GM23338 (cell line): ENCODE data around the gene TMEM143. TPM values are rescaled to one million over a fixed set of nuclear protein-coding genes. Genes with fewer than 3 reads are reported as not detected.

Experiments used
- CREB1 ChIP-seq: fragments of 250-450 bp; sonication (Bioruptor Pico); IDR thresholded peaks from 2 replicates; pipeline ENCODE4 v1.5.0; 2020; ENCODE audit warnings: low read depth, mild to moderate bottlenecking, moderate library complexity
- CTCF ChIP-seq, 2 experiments: fragments of 200-600 bp in 1 of 2; sonication (generic) in 1 of 2; conservative IDR thresholded peaks; 2 replicates each; pipeline versions ENCODE4 v1.5.1 to v1.6.1; 2016 to 2017; ENCODE audit warnings: antibody characterized with exemption in 2 of 2, low read depth in 2 of 2, mild to moderate bottlenecking in 2 of 2, moderate library complexity in 1 of 2
- ETS1 ChIP-seq: IDR thresholded peaks from 2 replicates; pipeline ENCODE4 v1.6.1; 2016; ENCODE audit warnings: antibody characterized with exemption
- EZH2 ChIP-seq: fragments of 200-600 bp; sonication (generic); IDR thresholded peaks from one replicate; pipeline ENCODE4 v1.8.0; 2017; ENCODE audit warnings: antibody characterized with exemption, mild to moderate bottlenecking, low read depth; ENCODE audit not compliant: unreplicated experiment
- EZH2phosphoT487 ChIP-seq: fragments of 200-600 bp; sonication (generic); IDR thresholded peaks from one replicate; pipeline ENCODE4 v1.8.1; 2018; ENCODE audit warnings: antibody characterized with exemption; ENCODE audit not compliant: unreplicated experiment
- JUNB ChIP-seq: IDR thresholded peaks from one replicate; pipeline ENCODE4 v1.6.1; 2016; ENCODE audit warnings: antibody characterized with exemption; ENCODE audit not compliant: unreplicated experiment
- POLR2AphosphoS5 ChIP-seq: IDR thresholded peaks from 2 replicates; pipeline ENCODE4 v1.6.1; 2016; ENCODE audit warnings: antibody characterized with exemption, low read depth
- ZNF114 ChIP-seq: fragments of 250-450 bp; sonication (Bioruptor Pico); IDR thresholded peaks from 2 replicates; pipeline ENCODE4 v1.5.0; 2020; ENCODE audit warnings: mild to moderate bottlenecking, moderate library complexity
- ZNF462 ChIP-seq: fragments of 250-450 bp; sonication (Bioruptor Pico); IDR thresholded peaks from 2 replicates; pipeline ENCODE4 v1.5.0; 2020; ENCODE audit warnings: mild to moderate bottlenecking, moderate library complexity
- polyA plus RNA-seq: library from polyadenylated mRNA; unstranded; fragments of >200 nt; fragmentation: Nextera tagmentation; extraction: Ambion mirVana; gene quantifications from 2 replicates; pipeline ENCODE4 v1.2.1, GENCODE V29; 2016
- total RNA-seq: library from RNA; depleted of rRNA; stranded (reverse); fragments of >200 nt; shearing (Covaris generic); gene quantifications from 2 replicates; pipeline ENCODE4 v1.2.3, GENCODE V29; 2014

The TMEM143 gene
- total and polyA plus RNA-seq, 2 experiments from 2014 or later: 12.8 to 15.0 TPM

GRCh38 chr19:48303866-48304265 lies 59.9 kb downstream of the TMEM143 start (continued):
- TF ChIP-seq ZNF462 (CRISPR knock-in tag) (no peak), CREB1 (CRISPR knock-in tag) (no peak), ZNF114 (no peak), POLR2AphosphoS5 (no peak), CTCF (conservative IDR thresholded peaks at IDR 0.05; ENCODE audit: low read depth in 2 of 2) (no peak), JUNB (no peak), EZH2phosphoT487 (no peak), ETS1 (no peak), EZH2 (no peak)
